Neutrophil (primary cell): ENCODE measurements around the gene FLYWCH1.

Experiments used
- H3K27ac ChIP-seq: fragments of 200-600 bp; sonication (generic); 2 replicates; pipeline ENCODE4 v1.5.1; 2016; ENCODE audit warnings: mild to moderate bottlenecking, moderate library complexity
- H3K27me3 ChIP-seq: fragments of 200-600 bp; sonication (generic); 2 replicates; pipeline ENCODE4 v1.6.0; 2016; ENCODE audit warnings: mild to moderate bottlenecking
- H3K36me3 ChIP-seq: fragments of 200-600 bp; sonication (generic); 2 replicates; pipeline ENCODE4 v1.5.1; 2017
- H3K4me1 ChIP-seq, 2 experiments: fragments of 200-600 bp in 1 of 2; sonication (generic) in 1 of 2; 1 replicate in 1 of 2; 2 replicates in 1 of 2; pipeline versions ENCODE4 v1.5.1 to v1.6.1; 2013 to 2016; ENCODE audit warnings: low read depth in 1 of 2, low read length in 1 of 2, mild to moderate bottlenecking in 1 of 2, moderate library complexity in 1 of 2; ENCODE audit not compliant: control insufficient read depth in 1 of 2, insufficient read depth in 1 of 2
- H3K4me3 ChIP-seq, 2 experiments: fragments of 200-600 bp in 1 of 2; sonication (generic) in 1 of 2; 1 replicate in 1 of 2; 2 replicates in 1 of 2; pipeline ENCODE4 v1.5.1; 2013 to 2016; ENCODE audit warnings: low read depth in 1 of 2, low read length in 1 of 2, mild to moderate bottlenecking in 1 of 2, moderate library complexity in 1 of 2
- H3K9me3 ChIP-seq: fragments of 200-600 bp; sonication (generic); 2 replicates; pipeline ENCODE4 v1.5.1; 2016
- CTCF ChIP-seq: fragments of 200-600 bp; sonication (generic); IDR thresholded peaks from 2 replicates; pipeline ENCODE4 v1.5.1; 2016; ENCODE audit warnings: antibody characterized with exemption

Gene FLYWCH1

DNA sequence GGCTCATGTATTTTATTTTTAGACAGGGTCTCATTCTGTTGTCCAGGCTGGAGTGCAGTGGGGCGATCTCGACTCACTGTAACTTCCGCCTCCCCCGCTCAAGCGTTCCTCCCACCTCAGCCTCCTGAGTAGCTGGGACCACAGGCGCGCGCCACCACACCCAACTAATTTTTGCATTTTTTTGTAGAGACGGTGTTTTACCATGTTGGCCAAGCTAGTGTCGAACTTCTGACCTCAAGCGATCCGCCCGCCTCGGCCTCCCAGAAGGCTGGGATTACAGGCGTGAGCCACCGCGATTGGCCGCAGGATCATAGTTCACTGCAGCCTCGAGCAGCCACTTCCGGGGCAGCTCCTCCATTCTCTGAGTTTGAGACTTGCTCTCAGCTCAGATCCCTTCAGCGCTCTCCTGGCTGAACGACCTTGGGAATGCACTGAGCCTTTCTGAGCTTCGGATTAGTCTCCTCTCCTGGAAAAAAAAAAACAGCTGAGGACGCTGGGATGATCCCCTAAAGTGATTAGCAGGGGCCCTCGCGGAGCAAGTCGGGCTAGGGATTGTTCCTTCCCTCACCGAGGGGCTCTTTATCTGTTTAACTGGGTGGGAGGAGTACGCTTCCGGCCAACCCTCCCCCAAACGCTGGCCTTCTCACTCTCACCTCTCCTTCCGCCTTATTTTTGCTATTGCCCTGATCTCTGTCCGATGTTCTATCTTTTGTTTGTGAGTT lies 69.6 kb downstream of the FLYWCH1 start:
- peaks cover 26 to 27% of the 10 kb centered on the region in 2 experiments for H3K4me1 ChIP-seq
- no peak overlapping the region for H3K27ac ChIP-seq
- no peaks in the 10 kb centered on the region for H3K27me3 ChIP-seq
- no peaks in the 10 kb centered on the region for H3K9me3 ChIP-seq
- no peak for TF ChIP-seq CTCF
- no peaks in the 10 kb centered on the region for H3K36me3 ChIP-seq
- peak overlapping the region; percentile 90 to 95 for H3K4me3 ChIP-seq

- no peak overlapping the region for H3K27ac ChIP-seq
- no peaks in the 10 kb centered on the region for H3K9me3 ChIP-seq
- H3K36me3 ChIP-seq = no peaks in the 10 kb centered on the region
- no peaks in the 10 kb centered on the region for H3K27me3 ChIP-seq
- TF ChIP-seq CTCF = no peak
- peaks cover 26 to 27% of the 10 kb centered on the region in 2 experiments for H3K4me1 ChIP-seq
- no peak overlapping the region for H3K4me3 ChIP-seq
Measured at GRCh38 chr16:2981899-2982250, 70.1 kb downstream of the FLYWCH1 start.

- no peak overlapping the region for H3K4me3 ChIP-seq
- no peaks in the 10 kb centered on the region for H3K27me3 ChIP-seq
- no peak for TF ChIP-seq CTCF
Measured at GRCh38 chr16:2982402-2982801, 70.7 kb downstream of the FLYWCH1 start.

DNA sequence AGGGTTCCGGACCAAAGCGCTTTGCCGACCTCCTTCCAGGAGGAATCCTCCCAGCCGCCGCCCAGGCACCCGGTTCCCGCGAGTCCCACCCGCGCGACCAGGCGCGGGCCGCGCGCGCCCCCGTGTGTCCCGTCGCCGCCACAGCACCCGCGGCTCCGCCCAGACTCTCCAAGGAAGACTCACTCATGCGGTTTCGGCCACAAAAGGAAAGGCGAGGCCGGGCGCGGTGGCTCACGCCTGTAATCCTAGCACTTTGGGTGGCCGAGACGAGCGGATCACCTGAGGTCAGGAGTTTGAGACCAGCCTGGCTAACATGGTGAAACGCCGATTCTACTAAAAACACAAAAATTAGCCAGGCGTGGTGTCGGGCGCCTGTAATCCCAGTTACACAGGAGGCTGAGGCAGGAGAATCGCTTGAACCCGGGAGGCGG lies 72.0 kb downstream of the FLYWCH1 start:
- Histone ChIP-seq H3K4me3 (peak overlapping the region; percentile 15 to 45), H3K27ac (no peak overlapping the region), H3K9me3 (no peaks in the 10 kb centered on the region), H3K27me3 (no peaks in the 10 kb centered on the region), H3K4me1 (peaks cover 26 to 27% of the 10 kb centered on the region in 2 experiments), H3K36me3 (no peaks in the 10 kb centered on the region)
- peak; percentile 99 for TF ChIP-seq CTCF

More at GRCh38 chr16:2982402-2982801, 70.7 kb downstream of the FLYWCH1 start:
- Histone ChIP-seq H3K9me3 (no peaks in the 10 kb centered on the region), H3K36me3 (no peaks in the 10 kb centered on the region), H3K4me1 (peaks cover 26 to 27% of the 10 kb centered on the region in 2 experiments), H3K27ac (no peak overlapping the region)

- no peak for TF ChIP-seq CTCF
- Histone ChIP-seq H3K36me3 (no peaks in the 10 kb centered on the region), H3K27me3 (peaks cover 13% of the 10 kb centered on the region), H3K4me1 (peaks cover 15 to 16% of the 10 kb centered on the region in 2 experiments), H3K27ac (no peak overlapping the region), H3K9me3 (no peaks in the 10 kb centered on the region), H3K4me3 (no peak overlapping the region)
Measured at GRCh38 chr16:2985462-2985861, 73.7 kb downstream of the FLYWCH1 start.
